Vagina (tissue), 2 donors: Measurements from ENCODE around the gene HNRNPU. TPM values are rescaled to one million over a fixed set of nuclear protein-coding genes. Genes with fewer than 3 reads are reported as not detected.

Experiments
- DNase-seq, 2 donors: peaks; one replicate each; pipeline ENCODE4 v3.0.0-alpha.2; 2017; ENCODE audit errors: extremely low spot score in 2 of 2
- H3K27ac ChIP-seq: fragments of 200-600 bp; sonication (generic); one replicate; pipeline ENCODE4 v1.5.1; 2019
- H3K27me3 ChIP-seq: fragments of 200-600 bp; sonication (generic); one replicate; pipeline ENCODE4 v1.5.1; 2019
- H3K36me3 ChIP-seq, 2 donors: fragments of 200-600 bp; sonication (generic); one replicate each; pipeline ENCODE4 v1.5.1; 2017 to 2019
- H3K4me1 ChIP-seq: fragments of 200-600 bp; sonication (generic); one replicate; pipeline ENCODE4 v1.5.1; 2019
- H3K4me3 ChIP-seq, 2 donors: fragments of 200-600 bp; sonication (generic); 1 replicate in 1 of 2; 2 replicates in 1 of 2; pipeline ENCODE4 v1.5.1; 2016 to 2019
- H3K9me3 ChIP-seq: fragments of 200-600 bp; sonication (generic); one replicate; pipeline ENCODE4 v1.5.1; 2019
- CTCF ChIP-seq, 3 experiments: fragments of 450-650 bp in 2 of 3; fragments of 200-600 bp in 1 of 3; sonication (generic) in 1 of 3; IDR thresholded peaks; one replicate each; pipeline ENCODE4 v1.5.1; 2017 to 2019; ENCODE audit warnings: antibody characterized with exemption in 3 of 3, mild to moderate bottlenecking in 2 of 3, moderate library complexity in 2 of 3
- POLR2A ChIP-seq, 2 donors: fragments of 450-650 bp; IDR thresholded peaks; one replicate each; pipeline ENCODE4 v1.6.1; 2017; ENCODE audit warnings: antibody characterized with exemption in 2 of 2, mild to moderate bottlenecking in 2 of 2, moderate library complexity in 2 of 2
- POLR2AphosphoS5 ChIP-seq, 2 donors: sonication (generic); formaldehyde crosslinking; IDR thresholded peaks; one replicate each; pipeline ENCODE4 v1.9.0; 2017; ENCODE audit warnings: antibody characterized with exemption in 2 of 2, mild to moderate bottlenecking in 2 of 2, low read depth in 1 of 2; ENCODE audit not compliant: insufficient read depth in 1 of 2
- intact Hi-C: fragments of 100-400 bp; cut with DNase I; formaldehyde crosslinking; loops from one replicate; pipeline ENCODE4 v1.15.1; 2023
- total RNA-seq: library from RNA; depleted of rRNA; stranded (reverse); fragments of >200 nt; gene quantifications from one replicate; pipeline ENCODE4 v1.2.3, GENCODE V29; 2016

Gene HNRNPU
- total RNA-seq, 1 donor from 2014 or later, result 293 TPM

GRCh38 chr1:244868484-244869363 lies 4.4 kb upstream of the HNRNPU start:
- Histone ChIP-seq H3K36me3 (no peaks in the 10 kb centered on the region), H3K4me3 (no peak overlapping the region), H3K27me3 (no peaks in the 10 kb centered on the region), H3K4me1 (peaks cover 6% of the 10 kb centered on the region), H3K27ac (no peak overlapping the region), H3K9me3 (no peaks in the 10 kb centered on the region)
- TF ChIP-seq CTCF (IDR thresholded peaks at IDR 0.05) (no peak), POLR2A (IDR thresholded peaks at IDR 0.05) (no peak), POLR2AphosphoS5 (IDR thresholded peaks at IDR 0.05; ENCODE audit: insufficient read depth in 1 of 2, low read depth in 1 of 2) (no peak)
- intact Hi-C loops, result loop anchor here (10.0 kb wide), 1 partner anchor 824 kb away; no protein-coding TSS in a partner anchor
- no peak for DNase-seq

- Histone ChIP-seq H3K4me1 (peaks cover 12% of the 10 kb centered on the region), H3K36me3 (no peaks in the 10 kb centered on the region), H3K4me3 (no peak overlapping the region), H3K27ac (no peak overlapping the region), H3K27me3 (no peaks in the 10 kb centered on the region), H3K9me3 (no peaks in the 10 kb centered on the region)
- no peak for DNase-seq
- no peak for TF ChIP-seq POLR2A (IDR thresholded peaks at IDR 0.05)
- intact Hi-C loops, result loop anchor here (10.0 kb wide), 1 partner anchor 822 kb away; no protein-coding TSS in a partner anchor
Observed at GRCh38 chr1:244866355-244866754, 2.0 kb upstream of the HNRNPU start.

GRCh38 chr1:244865820-244866219 lies 1.5 kb upstream of the HNRNPU start:
- H3K36me3 ChIP-seq, result peaks cover 0 to 2% of the 10 kb centered on the region in 2 donors
- no peaks in the 10 kb centered on the region for H3K27me3 ChIP-seq
- H3K27ac ChIP-seq, result peak overlapping the region; percentile 100
- TF ChIP-seq CTCF (IDR thresholded peaks at IDR 0.05) (no peak), POLR2AphosphoS5 (IDR thresholded peaks at IDR 0.05; ENCODE audit: insufficient read depth in 1 of 2, low read depth in 1 of 2) (no peak), POLR2A (IDR thresholded peaks at IDR 0.05) (no peak)
- intact Hi-C loops, result loop anchor here (10.0 kb wide), 1 partner anchor 821 kb away; no protein-coding TSS in a partner anchor
- DNase-seq, result no peak
- no peaks in the 10 kb centered on the region for H3K9me3 ChIP-seq
- peaks cover 17% of the 10 kb centered on the region for H3K4me1 ChIP-seq
- H3K4me3 ChIP-seq, result no peak overlapping the region

GRCh38 chr1:244865028-244865371 lies 657 bp upstream of the HNRNPU start:
- intact Hi-C loops, result loop anchor here (10.0 kb wide), 1 partner anchor 820 kb away; no protein-coding TSS in a partner anchor
- H3K27ac ChIP-seq, result peak overlapping the region; percentile 100
- peak overlapping the region; percentile 97 to 100 for H3K4me3 ChIP-seq
- no peaks in the 10 kb centered on the region for H3K9me3 ChIP-seq
- H3K4me1 ChIP-seq, result peaks cover 26% of the 10 kb centered on the region
- peak in 1 of 2 donors; percentile 88 for DNase-seq
- no peaks in the 10 kb centered on the region for H3K27me3 ChIP-seq
- H3K36me3 ChIP-seq, result peaks cover 0 to 10% of the 10 kb centered on the region in 2 donors
- TF ChIP-seq POLR2AphosphoS5 (IDR thresholded peaks at IDR 0.05; ENCODE audit: insufficient read depth in 1 of 2, low read depth in 1 of 2) (no peak), POLR2A (IDR thresholded peaks at IDR 0.05) (no peak), CTCF (IDR thresholded peaks at IDR 0.05) (no peak)

GRCh38 chr1:244863491-244864252 lies 671 bp downstream of the HNRNPU start:
- H3K4me3 ChIP-seq, result peak overlapping the region; percentile 97 to 100
- DNase-seq, result peak in 1 of 2 donors; percentile 90
- TF ChIP-seq POLR2A (IDR thresholded peaks at IDR 0.05) (no peak), POLR2AphosphoS5 (IDR thresholded peaks at IDR 0.05; ENCODE audit: insufficient read depth in 1 of 2, low read depth in 1 of 2) (no peak), CTCF (IDR thresholded peaks at IDR 0.05) (no peak)
- H3K36me3 ChIP-seq, result peaks cover 0 to 23% of the 10 kb centered on the region in 2 donors
- H3K27ac ChIP-seq, result peak overlapping the region; percentile 100
- H3K9me3 ChIP-seq, result no peaks in the 10 kb centered on the region
- intact Hi-C loops, result loop anchor here (1.0 to 10.0 kb wide), 3 partner anchors 28 to 819 kb away; partner anchors contain the start of gene COX20
- H3K4me1 ChIP-seq, result peaks cover 38% of the 10 kb centered on the region
- H3K27me3 ChIP-seq, result no peaks in the 10 kb centered on the region
